Right atrium auricular region (tissue), 2 donors: ENCODE measurements around the gene ITIH5. TPM values are rescaled to one million over a fixed set of nuclear protein-coding genes. Genes with fewer than 3 reads are reported as not detected.

Experiments used
- DNase-seq: peaks from one replicate; pipeline ENCODE4 v3.0.0-alpha.2; 2019; ENCODE audit warnings: low spot score
- H3K27ac ChIP-seq, 2 donors: fragments of 200-600 bp; sonication (generic); 1 replicate in 1 of 2; 2 replicates in 1 of 2; pipeline ENCODE4 v1.5.1; 2016 to 2019
- H3K27me3 ChIP-seq, 2 donors: fragments of 200-600 bp; sonication (generic); one replicate each; pipeline versions ENCODE4 v1.5.1 to v1.6.0; 2017 to 2019
- H3K36me3 ChIP-seq: fragments of 200-600 bp; sonication (generic); one replicate; pipeline ENCODE4 v1.5.1; 2016
- H3K4me1 ChIP-seq, 2 donors: fragments of 200-600 bp; sonication (generic); one replicate each; pipeline versions ENCODE4 v1.5.1 to v1.6.0; 2017 to 2019
- H3K4me3 ChIP-seq, 2 donors: fragments of 200-600 bp; sonication (generic); 1 replicate in 1 of 2; 2 replicates in 1 of 2; pipeline ENCODE4 v1.5.1; 2017 to 2019; ENCODE audit warnings: mild to moderate bottlenecking in 1 of 2, moderate library complexity in 1 of 2
- H3K9me3 ChIP-seq, 2 donors: fragments of 200-600 bp; sonication (generic); one replicate each; pipeline ENCODE4 v1.5.1; 2019
- CTCF ChIP-seq, 2 donors: fragments of 200-600 bp; sonication (generic); IDR thresholded peaks; one replicate each; pipeline ENCODE4 v1.5.1; 2019; ENCODE audit warnings: antibody characterized with exemption in 2 of 2
- total RNA-seq, 2 donors: library from RNA; depleted of rRNA; stranded (reverse); fragments of >200 nt; gene quantifications; one replicate each; pipeline ENCODE4 v1.1.0, GENCODE V29; 2016

ITIH5 gene
- total RNA-seq, 2 donors from 2014 or later: 3.1 to 7.3 TPM

GRCh38 chr10:7642491-7643011, 24.2 kb downstream of the ITIH5 start:
- Histone ChIP-seq H3K27me3 (no peaks in the 10 kb centered on the region), H3K36me3 (no peaks in the 10 kb centered on the region), H3K4me3 (no peak overlapping the region), H3K9me3 (no peaks in the 10 kb centered on the region), H3K27ac (no peak overlapping the region), H3K4me1 (no peaks in the 10 kb centered on the region)
- no peak for DNase-seq
- TF ChIP-seq CTCF (IDR thresholded peaks at IDR 0.05): no peak

GRCh38 chr10:7635408-7636125, 31.2 kb downstream of the ITIH5 start:
- no peak overlapping the region for H3K4me3 ChIP-seq
- DNase-seq: no peak
- H3K27ac ChIP-seq: no peak overlapping the region
- no peaks in the 10 kb centered on the region for H3K27me3 ChIP-seq
- H3K4me1 ChIP-seq: no peaks in the 10 kb centered on the region
- H3K36me3 ChIP-seq: no peaks in the 10 kb centered on the region
- H3K9me3 ChIP-seq: no peaks in the 10 kb centered on the region
- TF ChIP-seq CTCF (IDR thresholded peaks at IDR 0.05): no peak

GRCh38 chr10:7634142-7634894, 32.4 kb downstream of the ITIH5 start:
- Histone ChIP-seq H3K27me3 (no peaks in the 10 kb centered on the region), H3K27ac (peak overlapping the region; percentile 38 to 42), H3K4me1 (no peaks in the 10 kb centered on the region), H3K9me3 (no peaks in the 10 kb centered on the region), H3K4me3 (no peak overlapping the region), H3K36me3 (no peaks in the 10 kb centered on the region)
- no peak for DNase-seq
- no peak for TF ChIP-seq CTCF (IDR thresholded peaks at IDR 0.05)

GRCh38 chr10:7626283-7626682, 40.5 kb downstream of the ITIH5 start:
- H3K4me1 ChIP-seq: no peaks in the 10 kb centered on the region
- H3K4me3 ChIP-seq: no peak overlapping the region
- no peak for DNase-seq
- H3K36me3 ChIP-seq: no peaks in the 10 kb centered on the region
- no peaks in the 10 kb centered on the region for H3K9me3 ChIP-seq
- no peak for TF ChIP-seq CTCF (IDR thresholded peaks at IDR 0.05)
- H3K27ac ChIP-seq: no peak overlapping the region
- no peaks in the 10 kb centered on the region for H3K27me3 ChIP-seq

GRCh38 chr10:7625836-7626235, 40.9 kb downstream of the ITIH5 start:
- H3K4me1 ChIP-seq: no peaks in the 10 kb centered on the region
- H3K4me3 ChIP-seq: no peak overlapping the region
- no peaks in the 10 kb centered on the region for H3K27me3 ChIP-seq
- H3K27ac ChIP-seq: no peak overlapping the region
- no peaks in the 10 kb centered on the region for H3K9me3 ChIP-seq
- no peak for TF ChIP-seq CTCF (IDR thresholded peaks at IDR 0.05)
- no peak for DNase-seq
- H3K36me3 ChIP-seq: no peaks in the 10 kb centered on the region
